Peyer's patch (tissue), 4 donors: ENCODE data around the gene PFDN2. TPM values are rescaled to one million over a fixed set of nuclear protein-coding genes. Genes with fewer than 3 reads are reported as not detected.
"Not testable (repeated sequence)": the region's sequence is repeated elsewhere in the genome, so short reads cannot be mapped to it uniquely, and the experiment has no call there.

Experiments
- DNase-seq, 3 donors: peaks; one replicate each; pipeline ENCODE4 v3.0.0-alpha.2; 2017 to 2019
- H3K27ac ChIP-seq, 4 donors: fragments of 200-600 bp; sonication (generic); one replicate each; pipeline ENCODE4 v1.5.1; 2016 to 2019
- H3K27me3 ChIP-seq, 2 donors: fragments of 200-600 bp; sonication (generic); one replicate each; pipeline ENCODE4 v1.5.1; 2019
- H3K36me3 ChIP-seq, 3 donors: fragments of 200-600 bp; sonication (generic); one replicate each; pipeline ENCODE4 v1.5.1; 2016 to 2019
- H3K4me1 ChIP-seq, 4 donors: fragments of 200-600 bp; sonication (generic); one replicate each; pipeline ENCODE4 v1.5.1; 2016 to 2019
- H3K4me3 ChIP-seq, 4 donors: fragments of 200-600 bp; sonication (generic); 1 replicate in 3 of 4; 2 replicates in 1 of 4; pipeline ENCODE4 v1.5.1; 2016 to 2019; ENCODE audit warnings: mild to moderate bottlenecking in 1 of 4
- H3K9me3 ChIP-seq, 4 donors: fragments of 200-600 bp; sonication (generic); one replicate each; pipeline ENCODE4 v1.5.1; 2016 to 2019; ENCODE audit warnings: mild to moderate bottlenecking in 1 of 4
- POLR2A ChIP-seq, 2 donors: fragments of 450-650 bp; IDR thresholded peaks; one replicate each; pipeline ENCODE4 v1.5.1; 2017; ENCODE audit warnings: antibody characterized with exemption in 2 of 2, mild to moderate bottlenecking in 2 of 2, moderate library complexity in 2 of 2
- total RNA-seq, 4 donors: library from RNA; depleted of rRNA; stranded (reverse); fragments of >200 nt; gene quantifications; one replicate each; pipeline ENCODE4 v1.1.0, GENCODE V29; 2016
- TF ChIP-seq, protein P1 (sequence below), 6 experiments: fragments of 450-650 bp in 4 of 6; fragments of 200-600 bp in 2 of 6; sonication (generic) in 1 of 6; IDR thresholded peaks; one replicate each; pipeline ENCODE4 v1.5.1; 2017 to 2019; ENCODE audit warnings: antibody characterized with exemption in 6 of 6, mild to moderate bottlenecking in 3 of 6, moderate library complexity in 1 of 6

The PFDN2 gene
- total RNA-seq, 4 donors from 2014 or later: 11.6 to 68.5 (median 15.2) TPM

DNA sequence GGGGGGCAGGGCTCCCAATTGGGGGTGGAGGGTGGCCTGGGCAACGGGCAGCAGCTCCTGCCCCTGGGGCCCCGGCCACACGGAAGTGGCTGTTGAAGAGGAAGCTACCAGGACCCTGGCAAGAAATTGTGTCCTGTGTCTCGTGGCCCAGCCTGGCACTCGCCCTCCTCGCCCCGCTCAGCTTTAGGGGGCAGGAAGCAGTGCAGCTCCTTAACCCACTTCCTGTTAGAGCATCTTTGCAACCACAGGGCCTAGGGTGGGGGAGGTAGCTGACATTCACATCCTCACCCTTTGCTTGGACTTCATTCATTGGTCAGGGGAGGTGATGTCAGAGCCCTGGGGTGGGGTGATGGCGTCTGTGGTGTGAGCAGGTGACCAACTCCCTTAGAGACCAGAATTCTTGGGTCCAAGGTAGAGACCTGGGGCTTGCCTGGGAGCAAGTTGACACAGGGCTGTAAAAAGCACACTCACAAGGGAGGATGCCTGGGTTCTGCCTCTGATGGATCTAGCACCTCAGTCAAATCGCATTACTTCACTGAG lies 48.0 kb downstream of the PFDN2 start, which contains the start of gene ARHGAP30:
Gene ARHGAP30 (minus strand): TSS at position 161 of the 540 bp plus-strand sequence. CDS start 267 bp downstream, outside the sequence.
- TF ChIP-seq, protein P1, sequence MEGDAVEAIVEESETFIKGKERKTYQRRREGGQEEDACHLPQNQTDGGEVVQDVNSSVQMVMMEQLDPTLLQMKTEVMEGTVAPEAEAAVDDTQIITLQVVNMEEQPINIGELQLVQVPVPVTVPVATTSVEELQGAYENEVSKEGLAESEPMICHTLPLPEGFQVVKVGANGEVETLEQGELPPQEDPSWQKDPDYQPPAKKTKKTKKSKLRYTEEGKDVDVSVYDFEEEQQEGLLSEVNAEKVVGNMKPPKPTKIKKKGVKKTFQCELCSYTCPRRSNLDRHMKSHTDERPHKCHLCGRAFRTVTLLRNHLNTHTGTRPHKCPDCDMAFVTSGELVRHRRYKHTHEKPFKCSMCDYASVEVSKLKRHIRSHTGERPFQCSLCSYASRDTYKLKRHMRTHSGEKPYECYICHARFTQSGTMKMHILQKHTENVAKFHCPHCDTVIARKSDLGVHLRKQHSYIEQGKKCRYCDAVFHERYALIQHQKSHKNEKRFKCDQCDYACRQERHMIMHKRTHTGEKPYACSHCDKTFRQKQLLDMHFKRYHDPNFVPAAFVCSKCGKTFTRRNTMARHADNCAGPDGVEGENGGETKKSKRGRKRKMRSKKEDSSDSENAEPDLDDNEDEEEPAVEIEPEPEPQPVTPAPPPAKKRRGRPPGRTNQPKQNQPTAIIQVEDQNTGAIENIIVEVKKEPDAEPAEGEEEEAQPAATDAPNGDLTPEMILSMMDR (IDR thresholded peaks at IDR 0.05): no peak
- no peak for TF ChIP-seq POLR2A (IDR thresholded peaks at IDR 0.05)
- Histone ChIP-seq H3K36me3 (no peaks in the 10 kb centered on the region), H3K27ac (peak within 1 kb of the TSS; percentile 80 to 96 (median 88)), H3K4me3 (peak within 1 kb of the TSS; percentile 48 to 70 (median 58)), H3K9me3 (no peaks in the 10 kb centered on the region), H3K4me1 (peaks cover 0 to 19% (median 2%) of the 10 kb centered on the region in 4 donors), H3K27me3 (no peaks in the 10 kb centered on the region)
- peak in 2 of 3 donors; percentile 95 for DNase-seq

DNA sequence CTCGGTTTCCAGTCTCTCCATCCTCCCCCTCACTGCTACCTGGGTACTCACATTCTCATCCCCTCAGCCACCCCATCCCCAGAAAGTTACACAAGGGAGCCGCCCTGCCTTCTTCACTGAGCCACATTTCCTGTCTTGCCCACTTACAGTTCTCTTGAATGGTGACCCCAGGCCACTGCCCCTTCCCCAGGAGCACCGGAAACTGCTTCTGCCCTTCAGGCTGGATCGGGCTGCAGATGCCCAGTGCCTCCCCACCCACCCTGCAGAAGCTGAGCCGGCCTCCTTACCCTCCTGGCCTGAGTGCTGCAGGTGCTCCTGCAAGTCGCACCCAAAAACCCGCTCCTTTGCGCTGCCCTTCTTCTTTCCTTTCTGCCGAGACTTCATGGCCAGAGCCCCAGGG lies 48.6 kb downstream of the PFDN2 start:
- no peaks in the 10 kb centered on the region for H3K36me3 ChIP-seq
- no peaks in the 10 kb centered on the region for H3K9me3 ChIP-seq
- peak overlapping the region; percentile 80 to 96 (median 88) for H3K27ac ChIP-seq
- TF ChIP-seq POLR2A (IDR thresholded peaks at IDR 0.05): no peak
- TF ChIP-seq, protein P1 (IDR thresholded peaks at IDR 0.05): no peak
- H3K4me3 ChIP-seq: peak overlapping the region; percentile 48 to 70 (median 58)
- peak in 1 of 3 donors; percentile 33 for DNase-seq
- H3K27me3 ChIP-seq: no peaks in the 10 kb centered on the region
- peaks cover 0 to 19% (median 2%) of the 10 kb centered on the region in 4 donors for H3K4me1 ChIP-seq

DNA sequence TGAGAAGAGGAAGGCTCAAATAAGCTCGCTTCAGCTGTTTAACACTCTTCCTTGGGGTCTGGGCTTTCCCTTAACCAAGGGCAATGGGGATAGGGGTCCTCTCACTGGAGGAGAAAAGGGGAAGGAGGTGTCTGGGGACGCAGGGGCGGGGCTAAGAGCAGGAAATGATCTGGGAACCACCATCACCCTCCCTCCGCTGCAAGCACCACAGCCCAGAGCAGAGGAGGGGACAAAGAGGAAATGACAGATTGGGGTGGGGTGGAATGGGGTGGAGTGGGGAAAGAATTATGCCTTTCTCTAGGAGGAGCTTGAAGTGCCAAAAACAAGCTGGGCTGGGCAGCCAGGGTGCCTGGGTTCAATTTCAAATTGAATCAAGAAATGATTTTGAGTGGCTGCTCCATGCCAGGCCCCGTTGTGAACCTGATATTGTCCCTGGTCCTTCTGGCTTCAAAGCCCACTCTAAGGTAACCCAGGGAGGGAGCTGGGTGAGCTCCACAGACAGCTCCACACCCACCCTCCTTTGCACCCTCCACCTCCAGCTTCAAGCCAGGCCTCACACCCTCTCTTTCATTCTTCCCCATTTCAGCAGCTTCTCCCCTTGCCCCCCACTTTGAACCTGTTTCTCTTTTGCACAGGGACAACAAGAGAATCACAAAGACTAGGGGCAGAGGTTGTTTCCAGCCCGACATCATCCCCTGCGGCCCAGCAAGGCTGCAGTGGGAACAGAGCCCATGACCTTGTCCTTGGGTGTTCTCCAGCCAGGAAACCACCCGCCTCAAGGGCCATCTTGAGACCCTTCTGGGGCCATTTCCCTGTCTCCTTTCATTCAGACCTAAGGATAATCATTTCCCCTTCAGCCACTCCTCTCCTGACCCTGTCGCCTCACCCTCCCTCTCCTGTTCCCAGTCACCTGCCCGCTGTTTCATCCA lies 49.3 kb downstream of the PFDN2 start:
- peak overlapping the region; percentile 48 to 70 (median 58) for H3K4me3 ChIP-seq
- H3K9me3 ChIP-seq: no peaks in the 10 kb centered on the region
- H3K36me3 ChIP-seq: no peaks in the 10 kb centered on the region
- H3K4me1 ChIP-seq: peaks cover 0 to 19% (median 2%) of the 10 kb centered on the region in 4 donors
- H3K27ac ChIP-seq: peak overlapping the region; percentile 80 to 96 (median 88)
- no peaks in the 10 kb centered on the region for H3K27me3 ChIP-seq
- peak in 2 of 3 donors; percentile 94 for DNase-seq
- no peak for TF ChIP-seq POLR2A (IDR thresholded peaks at IDR 0.05)
- TF ChIP-seq, protein P1 (IDR thresholded peaks at IDR 0.05): no peak

DNA sequence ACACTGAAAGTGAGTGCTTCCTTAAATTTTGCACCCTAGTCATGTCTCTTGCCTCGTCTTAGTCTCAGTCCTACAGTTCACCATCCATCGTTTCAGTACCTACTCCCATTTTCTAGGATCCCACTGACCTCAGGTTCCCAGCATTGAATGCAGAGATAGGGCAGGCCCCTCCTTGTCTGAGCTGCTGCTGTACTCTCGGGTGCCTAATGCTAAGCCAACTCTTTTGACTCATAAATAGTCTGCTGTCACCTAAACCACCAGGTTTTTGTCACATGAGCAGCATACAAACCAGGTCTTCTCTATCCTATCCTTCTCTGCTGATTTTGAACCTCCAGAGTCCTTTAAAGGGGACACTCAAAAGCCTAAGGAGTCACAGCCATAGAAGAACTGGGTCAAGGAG lies 51.1 kb downstream of the PFDN2 start:
- peak overlapping the region in 1 of 4 donors; percentile 62 for H3K4me3 ChIP-seq
- DNase-seq: no peak
- TF ChIP-seq, protein P1 (IDR thresholded peaks at IDR 0.05): no peak
- no peak for TF ChIP-seq POLR2A (IDR thresholded peaks at IDR 0.05)

DNA sequence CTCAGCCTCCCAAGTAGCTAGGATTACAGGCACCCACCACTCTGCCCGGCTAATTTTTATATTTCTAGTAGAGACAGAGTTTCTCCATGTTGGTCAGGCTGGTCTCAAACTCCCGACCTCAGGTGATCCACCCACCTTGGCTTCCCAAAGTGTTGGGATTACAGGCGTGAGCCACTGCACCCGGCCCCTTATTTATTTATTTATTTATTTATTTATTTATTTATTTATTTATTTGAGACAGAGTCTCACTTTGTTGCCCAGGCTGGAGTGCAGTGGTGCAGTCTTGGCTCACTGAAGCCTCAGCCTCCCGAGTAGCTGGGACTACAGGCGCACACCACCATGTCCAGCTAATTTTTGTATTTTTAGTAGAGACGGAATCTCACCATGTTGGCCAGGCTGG lies 52.2 kb downstream of the PFDN2 start:
- peaks cover 0 to 19% (median 2%) of the 10 kb centered on the region in 4 donors for H3K4me1 ChIP-seq

More for the DNA sequence above, 51.1 kb downstream of the PFDN2 start:
- H3K27ac ChIP-seq: peak overlapping the region in 1 of 4 donors; percentile 4
- H3K4me1 ChIP-seq: peaks cover 0 to 19% (median 2%) of the 10 kb centered on the region in 4 donors
- H3K36me3 ChIP-seq: no peaks in the 10 kb centered on the region
- no peaks in the 10 kb centered on the region for H3K9me3 ChIP-seq
- no peaks in the 10 kb centered on the region for H3K27me3 ChIP-seq

DNA sequence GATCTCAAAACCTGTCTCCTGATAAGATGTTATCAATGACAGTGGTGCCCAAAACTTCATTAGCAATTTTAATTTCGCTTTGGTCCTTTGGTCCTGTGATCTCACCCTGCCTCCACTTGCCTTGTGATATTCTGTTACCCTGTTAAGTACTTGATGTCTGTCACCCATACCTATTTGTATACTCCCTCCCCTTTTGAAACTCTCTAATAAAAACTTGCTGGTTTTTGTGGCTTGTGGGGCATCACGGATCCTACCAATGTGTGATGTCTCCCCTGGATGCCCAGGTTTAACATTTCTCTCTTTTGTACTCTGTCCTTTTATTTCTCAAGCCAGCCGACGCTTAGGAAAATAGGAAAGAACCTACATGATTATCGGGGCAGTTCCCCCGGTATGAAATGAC lies 53.9 kb downstream of the PFDN2 start:
- H3K36me3 ChIP-seq: not testable (repeated sequence)

More for the DNA sequence above, 52.2 kb downstream of the PFDN2 start:
- H3K27me3 ChIP-seq, DNase-seq, H3K4me3 ChIP-seq, H3K9me3 ChIP-seq, H3K27ac ChIP-seq, H3K36me3 ChIP-seq: not testable (repeated sequence)

More for the DNA sequence above, 53.9 kb downstream of the PFDN2 start:
- not testable (repeated sequence) for H3K9me3 ChIP-seq, H3K4me3 ChIP-seq, DNase-seq, H3K27ac ChIP-seq, H3K27me3 ChIP-seq
- peaks cover 0 to 19% (median 0%) of the 10 kb centered on the region in 4 donors for H3K4me1 ChIP-seq
